D721Med (cell line): Measurements from ENCODE around the gene CRYZL1.

Experiments used
- DNase-seq: peaks from one replicate; pipeline ENCODE4 v3.0.0; 2011; ENCODE audit warnings: low spot score; ENCODE audit not compliant: insufficient read length
- FAIRE-seq: peaks from 2 replicates; lab custom pipeline; 2011; peaks lifted over from hg19 to GRCh38; lab: Jason Lieb, UNC
- CTCF ChIP-seq: IDR thresholded peaks from 2 replicates; pipeline ENCODE4 v1.5.1; 2012; ENCODE audit warnings: mild to moderate bottlenecking, control low read depth; ENCODE audit not compliant: insufficient read depth; ENCODE audit errors: missing control alignments

CRYZL1 gene

GRCh38 chr21:33572350-33572749 lies 69.2 kb downstream of the CRYZL1 start:
- DNase-seq (no peak), FAIRE-seq (no peak)
- TF ChIP-seq CTCF, result no peak

- DNase-seq (no peak), FAIRE-seq (no peak)
These were observed 71.5 kb downstream of the CRYZL1 start for GRCh38 chr21:33569991-33570390.

GRCh38 chr21:33568448-33568847 lies 73.1 kb downstream of the CRYZL1 start:
- DNase-seq, result no peak
- no peak for TF ChIP-seq CTCF
- no peak for FAIRE-seq

More at GRCh38 chr21:33569991-33570390, 71.5 kb downstream of the CRYZL1 start:
- no peak for TF ChIP-seq CTCF

GRCh38 chr21:33567914-33568313 lies 73.6 kb downstream of the CRYZL1 start:
- no peak for TF ChIP-seq CTCF
- DNase-seq (no peak), FAIRE-seq (no peak)

- no peak for TF ChIP-seq CTCF
- no peak for DNase-seq
- FAIRE-seq, result no peak
These were observed 75.0 kb downstream of the CRYZL1 start for GRCh38 chr21:33566514-33566913.

GRCh38 chr21:33562389-33562788 lies 79.2 kb downstream of the CRYZL1 start:
- no peak for DNase-seq
- peak; percentile 48 for FAIRE-seq
- no peak for TF ChIP-seq CTCF

- DNase-seq (no peak), FAIRE-seq (no peak)
- no peak for TF ChIP-seq CTCF
These were observed 80.2 kb downstream of the CRYZL1 start for GRCh38 chr21:33561373-33561772.
